Smooth muscle cell (in vitro differentiated cells): ENCODE data around the gene GID8. TPM values are rescaled to one million over a fixed set of nuclear protein-coding genes. Genes with fewer than 3 reads are reported as not detected.

ENCODE experiments used
- DNase-seq: peaks from one replicate; lab custom pipeline; 2025; ENCODE audit not compliant: unreplicated experiment; lab: John Stamatoyannopoulos, UW
- H2AFZ ChIP-seq: fragments of 200-600 bp; sonication (generic); 2 replicates; pipeline ENCODE4 v1.6.0; 2016; ENCODE audit warnings: antibody characterized with exemption, low read depth, mild to moderate bottlenecking
- H3F3A ChIP-seq: fragments of 200-600 bp; sonication (generic); 2 replicates; pipeline ENCODE4 v1.6.0; 2017; ENCODE audit warnings: antibody characterized with exemption, low read depth
- H3K27ac ChIP-seq: fragments of 200-600 bp; sonication (generic); 2 replicates; pipeline ENCODE4 v1.5.1; 2016; ENCODE audit warnings: low read depth, mild to moderate bottlenecking
- H3K27me3 ChIP-seq: fragments of 200-600 bp; sonication (generic); 2 replicates; pipeline ENCODE4 v1.6.1; 2016; ENCODE audit warnings: low read depth, mild to moderate bottlenecking
- H3K36me3 ChIP-seq: fragments of 200-600 bp; sonication (generic); 2 replicates; pipeline ENCODE4 v1.5.1; 2016; ENCODE audit warnings: low read depth
- H3K4me1 ChIP-seq: fragments of 200-600 bp; sonication (generic); 2 replicates; pipeline ENCODE4 v1.5.1; 2016; ENCODE audit warnings: low read depth
- H3K4me2 ChIP-seq: fragments of 200-600 bp; sonication (generic); 2 replicates; pipeline ENCODE4 v1.6.0; 2016; ENCODE audit warnings: mild to moderate bottlenecking
- H3K4me3 ChIP-seq: fragments of 200-600 bp; sonication (generic); 2 replicates; pipeline ENCODE4 v1.5.1; 2016; ENCODE audit warnings: mild to moderate bottlenecking
- H3K79me2 ChIP-seq: fragments of 200-600 bp; sonication (generic); 2 replicates; pipeline ENCODE4 v1.6.0; 2016; ENCODE audit warnings: low read depth, mild to moderate bottlenecking
- H3K9ac ChIP-seq: fragments of 200-600 bp; sonication (generic); 2 replicates; pipeline ENCODE4 v1.6.0; 2016; ENCODE audit warnings: low read depth
- H3K9me3 ChIP-seq: fragments of 200-600 bp; sonication (generic); replicated peaks from 2 replicates; pipeline ENCODE4 v1.5.1; 2016; ENCODE audit warnings: low read depth
- H4K20me1 ChIP-seq: fragments of 200-600 bp; sonication (generic); 2 replicates; pipeline ENCODE4 v1.6.0; 2016; ENCODE audit warnings: low read depth
- CTCF ChIP-seq: fragments of 200-600 bp; sonication (generic); IDR thresholded peaks from 2 replicates; pipeline ENCODE4 v1.5.1; 2017; ENCODE audit warnings: borderline replicate concordance, mild to moderate bottlenecking, antibody characterized with exemption; ENCODE audit not compliant: insufficient read depth, poor library complexity, severe bottlenecking
- WGBS: methylation state at CpG from one replicate; pipeline ENCODE4 v1.1.7; 2016; ENCODE audit warnings: low lambda C conversion rate; 5-methylcytosine and 5-hydroxymethylcytosine counted together
- polyA plus RNA-seq: library from polyadenylated mRNA; unstranded; fragments of >200 nt; fragmentation: Nextera tagmentation; extraction: Ambion mirVana; gene quantifications from 2 replicates; pipeline ENCODE4 v1.2.1, GENCODE V29; 2016
- total RNA-seq: library from RNA; depleted of rRNA; stranded (reverse); fragments of >200 nt; gene quantifications from 2 replicates; pipeline ENCODE4 v1.2.3, GENCODE V29; 2014

The GID8 gene
- total and polyA plus RNA-seq, 2 experiments from 2014 or later: 13.9 to 23.5 TPM

- no peak overlapping the region for H2AFZ ChIP-seq
- no peak overlapping the region for H3K4me3 ChIP-seq
- H3K36me3 ChIP-seq: no peaks in the 10 kb centered on the region
- H3K79me2 ChIP-seq: no peaks in the 10 kb centered on the region
- no peak overlapping the region for H3K9ac ChIP-seq
- peaks cover 51% of the 10 kb centered on the region for H3K27me3 ChIP-seq
- 90% methylated on average over 38 of the region's 38 CpGs for WGBS
- DNase-seq: no peak
- peaks cover 1% of the 10 kb centered on the region for H3K4me1 ChIP-seq
- no peaks in the 10 kb centered on the region for H3K9me3 ChIP-seq
- H3K4me2 ChIP-seq: no peak overlapping the region
- H4K20me1 ChIP-seq: no peaks in the 10 kb centered on the region
- no peaks in the 10 kb centered on the region for H3F3A ChIP-seq
- no peak for TF ChIP-seq CTCF
- no peak overlapping the region for H3K27ac ChIP-seq
Measured at GRCh38 chr20:62977613-62978560, 39.9 kb downstream of the GID8 start.

- Histone ChIP-seq H3K27ac (no peak overlapping the region), H3K36me3 (no peaks in the 10 kb centered on the region), H3K4me2 (no peak overlapping the region), H3K9me3 (no peaks in the 10 kb centered on the region), H4K20me1 (no peaks in the 10 kb centered on the region), H3K27me3 (peaks cover 45% of the 10 kb centered on the region), H3F3A (no peaks in the 10 kb centered on the region), H2AFZ (no peak overlapping the region), H3K9ac (no peak overlapping the region), H3K79me2 (no peaks in the 10 kb centered on the region), H3K4me1 (no peaks in the 10 kb centered on the region), H3K4me3 (no peak overlapping the region)
- 85% methylated on average over 9 of the region's 13 CpGs for WGBS
- TF ChIP-seq CTCF: no peak
- DNase-seq: no peak
Measured at GRCh38 chr20:62978561-62978943, 40.6 kb downstream of the GID8 start.

- Histone ChIP-seq H3F3A (no peaks in the 10 kb centered on the region), H3K79me2 (no peaks in the 10 kb centered on the region), H3K27ac (no peak overlapping the region), H3K9me3 (no peaks in the 10 kb centered on the region), H3K9ac (no peak overlapping the region), H2AFZ (no peak overlapping the region), H3K4me2 (no peak overlapping the region), H3K27me3 (peaks cover 37% of the 10 kb centered on the region), H3K4me1 (no peaks in the 10 kb centered on the region), H3K4me3 (no peak overlapping the region), H3K36me3 (no peaks in the 10 kb centered on the region), H4K20me1 (no peaks in the 10 kb centered on the region)
- TF ChIP-seq CTCF: no peak
- WGBS: 81% methylated on average over 14 of the region's 14 CpGs
- DNase-seq: no peak
Measured at GRCh38 chr20:62979310-62979709, 41.4 kb downstream of the GID8 start.

GRCh38 chr20:62979876-62980373 is 42.0 kb downstream of the GID8 start:
- H3K4me1 ChIP-seq: no peaks in the 10 kb centered on the region
- no peak overlapping the region for H3K9ac ChIP-seq
- DNase-seq: no peak
- no peak overlapping the region for H3K4me2 ChIP-seq
- H3K27me3 ChIP-seq: peaks cover 31% of the 10 kb centered on the region
- H3F3A ChIP-seq: no peaks in the 10 kb centered on the region
- no peaks in the 10 kb centered on the region for H3K9me3 ChIP-seq
- H3K79me2 ChIP-seq: no peaks in the 10 kb centered on the region
- H3K4me3 ChIP-seq: no peak overlapping the region
- H3K27ac ChIP-seq: no peak overlapping the region
- H3K36me3 ChIP-seq: no peaks in the 10 kb centered on the region
- 65% methylated on average over 19 of the region's 19 CpGs for WGBS
- no peak for TF ChIP-seq CTCF
- no peaks in the 10 kb centered on the region for H4K20me1 ChIP-seq
- H2AFZ ChIP-seq: no peak overlapping the region
